HepG2 (cell line): ENCODE results near the gene TRAPPC4.

ENCODE experiments used
- ELF4 ChIP-seq: sonication (generic); formaldehyde crosslinking; IDR thresholded peaks from 2 replicates; pipeline ENCODE4 v1.5.0; 2020; ENCODE audit warnings: missing genetic modification reagents, mild to moderate bottlenecking, moderate library complexity, borderline replicate concordance
- NR2C2 ChIP-seq: sonication (generic); formaldehyde crosslinking; IDR thresholded peaks from 2 replicates; pipeline ENCODE4 v1.4.0; 2020; ENCODE audit warnings: missing genetic modification reagents, mild to moderate bottlenecking, moderate library complexity, borderline replicate concordance
- RCOR2 ChIP-seq: IDR thresholded peaks from 2 replicates; pipeline ENCODE4 v1.6.1; 2016; ENCODE audit warnings: missing biosample characterization, missing genetic modification reagents
- TRIM24 ChIP-seq: sonication (generic); formaldehyde crosslinking; IDR thresholded peaks from 2 replicates; pipeline ENCODE4 v1.8.0; 2022; ENCODE audit warnings: mild to moderate bottlenecking, missing genetic modification reagents
- ZNF660 ChIP-seq: sonication (generic); formaldehyde crosslinking; IDR thresholded peaks from 2 replicates; pipeline ENCODE4 v1.5.1; 2020; ENCODE audit warnings: mild to moderate bottlenecking, low read depth, missing genetic modification reagents, borderline replicate concordance
- TF ChIP-seq, protein P1 (sequence below), 2 experiments: fragments of 450-650 bp in 1 of 2; sonication (generic) in 1 of 2; formaldehyde crosslinking in 1 of 2; IDR thresholded peaks; 2 replicates each; pipeline versions ENCODE4 v1.6.1 to v1.8.0; 2016 to 2022; ENCODE audit warnings: antibody characterized with exemption in 1 of 2, mild to moderate bottlenecking in 1 of 2, missing genetic modification reagents in 1 of 2
- TF ChIP-seq, protein P2 (sequence below): sonication (generic); formaldehyde crosslinking; IDR thresholded peaks from 2 replicates; pipeline ENCODE4 v1.4.0; 2020; ENCODE audit warnings: mild to moderate bottlenecking, missing genetic modification reagents
- TF ChIP-seq, protein P3 (sequence below): sonication (generic); formaldehyde crosslinking; IDR thresholded peaks from 2 replicates; pipeline ENCODE4 v1.4.0; 2020; ENCODE audit warnings: missing genetic modification reagents, mild to moderate bottlenecking, borderline replicate concordance
- TF ChIP-seq, protein P4 (sequence below): sonication (generic); formaldehyde crosslinking; IDR thresholded peaks from 2 replicates; pipeline ENCODE4 v1.4.0; 2020; ENCODE audit warnings: mild to moderate bottlenecking, missing genetic modification reagents
- TF ChIP-seq, protein P5 (sequence below): sonication (generic); formaldehyde crosslinking; IDR thresholded peaks from 2 replicates; pipeline ENCODE4 v1.4.0; 2020; ENCODE audit warnings: missing genetic modification reagents, borderline replicate concordance

DNA sequence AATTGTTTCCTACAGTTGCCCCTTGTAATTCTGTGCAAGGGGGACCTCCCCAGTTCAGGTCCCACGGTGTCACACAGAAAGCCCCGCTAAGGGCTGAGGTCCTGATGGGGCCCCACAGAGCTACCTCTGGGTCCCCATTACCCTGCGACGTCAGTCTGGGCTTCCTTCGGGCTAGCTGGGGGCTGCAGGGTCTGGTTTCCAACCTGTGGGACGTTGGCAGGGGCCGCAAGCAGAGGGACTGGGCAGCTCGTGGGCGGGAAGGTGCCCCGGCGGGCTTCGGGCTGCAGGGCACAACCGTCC, 11.4 kb downstream of the TRAPPC4 start:
- TF ChIP-seq, protein P1, sequence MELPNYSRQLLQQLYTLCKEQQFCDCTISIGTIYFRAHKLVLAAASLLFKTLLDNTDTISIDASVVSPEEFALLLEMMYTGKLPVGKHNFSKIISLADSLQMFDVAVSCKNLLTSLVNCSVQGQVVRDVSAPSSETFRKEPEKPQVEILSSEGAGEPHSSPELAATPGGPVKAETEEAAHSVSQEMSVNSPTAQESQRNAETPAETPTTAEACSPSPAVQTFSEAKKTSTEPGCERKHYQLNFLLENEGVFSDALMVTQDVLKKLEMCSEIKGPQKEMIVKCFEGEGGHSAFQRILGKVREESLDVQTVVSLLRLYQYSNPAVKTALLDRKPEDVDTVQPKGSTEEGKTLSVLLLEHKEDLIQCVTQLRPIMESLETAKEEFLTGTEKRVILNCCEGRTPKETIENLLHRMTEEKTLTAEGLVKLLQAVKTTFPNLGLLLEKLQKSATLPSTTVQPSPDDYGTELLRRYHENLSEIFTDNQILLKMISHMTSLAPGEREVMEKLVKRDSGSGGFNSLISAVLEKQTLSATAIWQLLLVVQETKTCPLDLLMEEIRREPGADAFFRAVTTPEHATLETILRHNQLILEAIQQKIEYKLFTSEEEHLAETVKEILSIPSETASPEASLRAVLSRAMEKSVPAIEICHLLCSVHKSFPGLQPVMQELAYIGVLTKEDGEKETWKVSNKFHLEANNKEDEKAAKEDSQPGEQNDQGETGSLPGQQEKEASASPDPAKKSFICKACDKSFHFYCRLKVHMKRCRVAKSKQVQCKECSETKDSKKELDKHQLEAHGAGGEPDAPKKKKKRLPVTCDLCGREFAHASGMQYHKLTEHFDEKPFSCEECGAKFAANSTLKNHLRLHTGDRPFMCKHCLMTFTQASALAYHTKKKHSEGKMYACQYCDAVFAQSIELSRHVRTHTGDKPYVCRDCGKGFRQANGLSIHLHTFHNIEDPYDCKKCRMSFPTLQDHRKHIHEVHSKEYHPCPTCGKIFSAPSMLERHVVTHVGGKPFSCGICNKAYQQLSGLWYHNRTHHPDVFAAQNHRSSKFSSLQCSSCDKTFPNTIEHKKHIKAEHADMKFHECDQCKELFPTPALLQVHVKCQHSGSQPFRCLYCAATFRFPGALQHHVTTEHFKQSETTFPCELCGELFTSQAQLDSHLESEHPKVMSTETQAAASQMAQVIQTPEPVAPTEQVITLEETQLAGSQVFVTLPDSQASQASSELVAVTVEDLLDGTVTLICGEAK (IDR thresholded peaks at IDR 0.05) = no peak
- TF ChIP-seq, protein P1 (CRISPR knock-in tag; IDR thresholded peaks at IDR 0.05) = no peak
- TF ChIP-seq, protein P2, sequence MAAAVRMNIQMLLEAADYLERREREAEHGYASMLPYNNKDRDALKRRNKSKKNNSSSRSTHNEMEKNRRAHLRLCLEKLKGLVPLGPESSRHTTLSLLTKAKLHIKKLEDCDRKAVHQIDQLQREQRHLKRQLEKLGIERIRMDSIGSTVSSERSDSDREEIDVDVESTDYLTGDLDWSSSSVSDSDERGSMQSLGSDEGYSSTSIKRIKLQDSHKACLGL (CRISPR knock-in tag) = no peak
- no peak for TF ChIP-seq ZNF660 (CRISPR knock-in tag)
- TF ChIP-seq, protein P3, sequence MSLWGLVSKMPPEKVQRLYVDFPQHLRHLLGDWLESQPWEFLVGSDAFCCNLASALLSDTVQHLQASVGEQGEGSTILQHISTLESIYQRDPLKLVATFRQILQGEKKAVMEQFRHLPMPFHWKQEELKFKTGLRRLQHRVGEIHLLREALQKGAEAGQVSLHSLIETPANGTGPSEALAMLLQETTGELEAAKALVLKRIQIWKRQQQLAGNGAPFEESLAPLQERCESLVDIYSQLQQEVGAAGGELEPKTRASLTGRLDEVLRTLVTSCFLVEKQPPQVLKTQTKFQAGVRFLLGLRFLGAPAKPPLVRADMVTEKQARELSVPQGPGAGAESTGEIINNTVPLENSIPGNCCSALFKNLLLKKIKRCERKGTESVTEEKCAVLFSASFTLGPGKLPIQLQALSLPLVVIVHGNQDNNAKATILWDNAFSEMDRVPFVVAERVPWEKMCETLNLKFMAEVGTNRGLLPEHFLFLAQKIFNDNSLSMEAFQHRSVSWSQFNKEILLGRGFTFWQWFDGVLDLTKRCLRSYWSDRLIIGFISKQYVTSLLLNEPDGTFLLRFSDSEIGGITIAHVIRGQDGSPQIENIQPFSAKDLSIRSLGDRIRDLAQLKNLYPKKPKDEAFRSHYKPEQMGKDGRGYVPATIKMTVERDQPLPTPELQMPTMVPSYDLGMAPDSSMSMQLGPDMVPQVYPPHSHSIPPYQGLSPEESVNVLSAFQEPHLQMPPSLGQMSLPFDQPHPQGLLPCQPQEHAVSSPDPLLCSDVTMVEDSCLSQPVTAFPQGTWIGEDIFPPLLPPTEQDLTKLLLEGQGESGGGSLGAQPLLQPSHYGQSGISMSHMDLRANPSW = no peak
- no peak for TF ChIP-seq RCOR2 (CRISPR knock-in tag)
- TF ChIP-seq TRIM24 (CRISPR knock-in tag) = no peak
- TF ChIP-seq, protein P4, sequence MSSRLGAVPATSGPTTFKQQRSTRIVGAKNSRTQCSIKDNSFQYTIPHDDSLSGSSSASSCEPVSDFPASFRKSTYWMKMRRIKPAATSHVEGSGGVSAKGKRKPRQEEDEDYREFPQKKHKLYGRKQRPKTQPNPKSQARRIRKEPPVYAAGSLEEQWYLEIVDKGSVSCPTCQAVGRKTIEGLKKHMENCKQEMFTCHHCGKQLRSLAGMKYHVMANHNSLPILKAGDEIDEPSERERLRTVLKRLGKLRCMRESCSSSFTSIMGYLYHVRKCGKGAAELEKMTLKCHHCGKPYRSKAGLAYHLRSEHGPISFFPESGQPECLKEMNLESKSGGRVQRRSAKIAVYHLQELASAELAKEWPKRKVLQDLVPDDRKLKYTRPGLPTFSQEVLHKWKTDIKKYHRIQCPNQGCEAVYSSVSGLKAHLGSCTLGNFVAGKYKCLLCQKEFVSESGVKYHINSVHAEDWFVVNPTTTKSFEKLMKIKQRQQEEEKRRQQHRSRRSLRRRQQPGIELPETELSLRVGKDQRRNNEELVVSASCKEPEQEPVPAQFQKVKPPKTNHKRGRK = no peak
- no peak for TF ChIP-seq ELF4 (CRISPR knock-in tag)
- no peak for TF ChIP-seq NR2C2 (CRISPR knock-in tag)
- TF ChIP-seq, protein P5, sequence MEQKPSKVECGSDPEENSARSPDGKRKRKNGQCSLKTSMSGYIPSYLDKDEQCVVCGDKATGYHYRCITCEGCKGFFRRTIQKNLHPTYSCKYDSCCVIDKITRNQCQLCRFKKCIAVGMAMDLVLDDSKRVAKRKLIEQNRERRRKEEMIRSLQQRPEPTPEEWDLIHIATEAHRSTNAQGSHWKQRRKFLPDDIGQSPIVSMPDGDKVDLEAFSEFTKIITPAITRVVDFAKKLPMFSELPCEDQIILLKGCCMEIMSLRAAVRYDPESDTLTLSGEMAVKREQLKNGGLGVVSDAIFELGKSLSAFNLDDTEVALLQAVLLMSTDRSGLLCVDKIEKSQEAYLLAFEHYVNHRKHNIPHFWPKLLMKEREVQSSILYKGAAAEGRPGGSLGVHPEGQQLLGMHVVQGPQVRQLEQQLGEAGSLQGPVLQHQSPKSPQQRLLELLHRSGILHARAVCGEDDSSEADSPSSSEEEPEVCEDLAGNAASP (CRISPR knock-in tag) = no peak
